Neutrophil (primary cell): ENCODE results near the gene STX8.

Experiments
- H3K27ac ChIP-seq: fragments of 200-600 bp; sonication (generic); 2 replicates; pipeline ENCODE4 v1.5.1; 2016; ENCODE audit warnings: mild to moderate bottlenecking, moderate library complexity
- H3K27me3 ChIP-seq: fragments of 200-600 bp; sonication (generic); 2 replicates; pipeline ENCODE4 v1.6.0; 2016; ENCODE audit warnings: mild to moderate bottlenecking
- H3K36me3 ChIP-seq: fragments of 200-600 bp; sonication (generic); 2 replicates; pipeline ENCODE4 v1.5.1; 2017
- H3K4me1 ChIP-seq, 2 experiments: fragments of 200-600 bp in 1 of 2; sonication (generic) in 1 of 2; 1 replicate in 1 of 2; 2 replicates in 1 of 2; pipeline versions ENCODE4 v1.5.1 to v1.6.1; 2013 to 2016; ENCODE audit warnings: low read depth in 1 of 2, low read length in 1 of 2, mild to moderate bottlenecking in 1 of 2, moderate library complexity in 1 of 2; ENCODE audit not compliant: control insufficient read depth in 1 of 2, insufficient read depth in 1 of 2
- H3K4me3 ChIP-seq, 2 experiments: fragments of 200-600 bp in 1 of 2; sonication (generic) in 1 of 2; 1 replicate in 1 of 2; 2 replicates in 1 of 2; pipeline ENCODE4 v1.5.1; 2013 to 2016; ENCODE audit warnings: low read depth in 1 of 2, low read length in 1 of 2, mild to moderate bottlenecking in 1 of 2, moderate library complexity in 1 of 2
- H3K9me3 ChIP-seq: fragments of 200-600 bp; sonication (generic); 2 replicates; pipeline ENCODE4 v1.5.1; 2016
- TF ChIP-seq, protein P1 (sequence below): fragments of 200-600 bp; sonication (generic); IDR thresholded peaks from 2 replicates; pipeline ENCODE4 v1.5.1; 2016; ENCODE audit warnings: antibody characterized with exemption

STX8 gene

DNA sequence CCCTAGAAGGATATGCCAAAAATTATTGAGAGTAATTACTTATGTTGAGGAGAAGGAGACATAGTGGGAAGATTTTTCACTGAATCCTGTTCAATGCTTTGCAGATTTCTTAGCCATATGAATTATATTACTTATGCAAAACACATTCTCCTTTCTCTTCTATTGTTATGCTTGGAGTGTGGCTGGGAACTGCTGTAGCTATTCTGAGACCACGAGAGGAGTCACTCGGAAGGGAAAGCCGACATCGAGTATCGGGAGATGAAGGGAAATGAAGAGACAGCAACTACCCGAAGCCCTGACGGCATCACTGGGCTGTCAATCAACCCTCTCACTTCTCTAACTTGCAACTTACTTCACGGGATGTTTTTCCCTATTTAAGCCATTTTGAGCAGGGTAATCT is 39.6 kb downstream of the STX8 start:
- TF ChIP-seq, protein P1, sequence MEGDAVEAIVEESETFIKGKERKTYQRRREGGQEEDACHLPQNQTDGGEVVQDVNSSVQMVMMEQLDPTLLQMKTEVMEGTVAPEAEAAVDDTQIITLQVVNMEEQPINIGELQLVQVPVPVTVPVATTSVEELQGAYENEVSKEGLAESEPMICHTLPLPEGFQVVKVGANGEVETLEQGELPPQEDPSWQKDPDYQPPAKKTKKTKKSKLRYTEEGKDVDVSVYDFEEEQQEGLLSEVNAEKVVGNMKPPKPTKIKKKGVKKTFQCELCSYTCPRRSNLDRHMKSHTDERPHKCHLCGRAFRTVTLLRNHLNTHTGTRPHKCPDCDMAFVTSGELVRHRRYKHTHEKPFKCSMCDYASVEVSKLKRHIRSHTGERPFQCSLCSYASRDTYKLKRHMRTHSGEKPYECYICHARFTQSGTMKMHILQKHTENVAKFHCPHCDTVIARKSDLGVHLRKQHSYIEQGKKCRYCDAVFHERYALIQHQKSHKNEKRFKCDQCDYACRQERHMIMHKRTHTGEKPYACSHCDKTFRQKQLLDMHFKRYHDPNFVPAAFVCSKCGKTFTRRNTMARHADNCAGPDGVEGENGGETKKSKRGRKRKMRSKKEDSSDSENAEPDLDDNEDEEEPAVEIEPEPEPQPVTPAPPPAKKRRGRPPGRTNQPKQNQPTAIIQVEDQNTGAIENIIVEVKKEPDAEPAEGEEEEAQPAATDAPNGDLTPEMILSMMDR: no peak
- H3K36me3 ChIP-seq: peaks cover 11% of the 10 kb centered on the region
- H3K9me3 ChIP-seq: no peaks in the 10 kb centered on the region
- no peak overlapping the region for H3K27ac ChIP-seq
- H3K4me1 ChIP-seq: no peaks in the 10 kb centered on the region
- H3K4me3 ChIP-seq: no peak overlapping the region
- no peaks in the 10 kb centered on the region for H3K27me3 ChIP-seq

DNA sequence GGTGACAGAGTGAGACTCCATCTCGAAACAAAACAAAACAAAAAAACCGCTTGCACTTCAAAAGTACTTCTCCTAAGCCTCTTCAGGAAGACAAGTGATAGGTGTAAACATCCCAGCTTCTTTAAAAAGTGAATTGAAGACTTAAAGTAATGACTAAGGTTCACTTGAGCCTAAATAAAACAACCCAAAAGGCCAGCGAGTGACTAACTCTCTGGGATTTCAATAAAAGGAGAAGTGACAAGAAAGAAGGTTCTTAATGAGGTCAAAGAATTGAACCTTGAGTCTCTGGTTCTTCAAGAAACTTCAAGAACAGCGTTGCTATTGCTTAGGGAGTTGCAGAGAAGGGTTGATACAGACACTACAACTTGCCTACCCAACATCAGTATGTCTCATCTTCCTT is 42.2 kb downstream of the STX8 start:
- no peak overlapping the region for H3K4me3 ChIP-seq
- H3K4me1 ChIP-seq: no peaks in the 10 kb centered on the region
- H3K27ac ChIP-seq: no peak overlapping the region
- no peaks in the 10 kb centered on the region for H3K9me3 ChIP-seq
- H3K36me3 ChIP-seq: peaks cover 4% of the 10 kb centered on the region
- TF ChIP-seq, protein P1: no peak
- no peaks in the 10 kb centered on the region for H3K27me3 ChIP-seq

DNA sequence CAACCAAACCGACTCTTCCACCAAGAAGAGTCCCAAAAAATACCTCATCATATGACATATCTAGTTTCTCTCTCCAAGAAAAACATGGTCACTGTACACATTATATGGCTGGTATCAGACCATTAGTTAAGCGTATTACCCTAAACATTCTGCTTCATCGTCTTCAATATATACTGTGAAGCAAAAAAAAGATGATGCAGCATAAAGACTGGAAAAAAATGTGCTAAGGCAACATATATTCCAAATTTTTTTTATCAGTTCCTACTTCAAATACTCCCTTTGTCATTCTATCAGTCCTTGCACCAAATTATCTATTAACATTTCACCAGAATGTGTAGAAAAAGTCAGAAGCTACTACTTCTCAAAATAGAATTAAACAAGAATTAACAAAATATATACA is 42.9 kb downstream of the STX8 start:
- Histone ChIP-seq H3K9me3 (no peaks in the 10 kb centered on the region), H3K36me3 (peaks cover 4% of the 10 kb centered on the region), H3K27ac (no peak overlapping the region), H3K27me3 (no peaks in the 10 kb centered on the region), H3K4me3 (no peak overlapping the region), H3K4me1 (no peaks in the 10 kb centered on the region)
- TF ChIP-seq, protein P1: no peak

DNA sequence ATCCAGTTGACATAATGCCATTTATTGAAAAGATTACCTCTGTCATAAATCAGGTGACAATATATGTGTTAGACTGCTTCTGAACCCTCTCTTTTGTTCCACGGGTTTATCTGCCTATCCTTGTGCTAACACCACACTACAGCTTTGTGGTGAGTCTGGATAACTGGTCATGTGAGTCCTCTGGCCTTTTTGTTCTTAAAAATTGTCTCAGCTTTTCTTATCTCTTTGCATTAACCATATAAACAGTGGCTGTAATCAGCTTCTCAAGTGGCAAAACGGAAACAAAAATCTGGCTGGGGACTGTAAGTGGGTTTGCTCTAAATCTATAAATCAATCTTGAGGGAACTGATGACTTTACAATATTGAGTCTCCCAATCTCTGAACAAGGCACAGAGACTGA is 44.6 kb downstream of the STX8 start:
- H3K9me3 ChIP-seq: no peaks in the 10 kb centered on the region
- TF ChIP-seq, protein P1: no peak
- no peak overlapping the region for H3K27ac ChIP-seq
- no peak overlapping the region for H3K4me3 ChIP-seq
- H3K4me1 ChIP-seq: no peaks in the 10 kb centered on the region
- H3K27me3 ChIP-seq: no peaks in the 10 kb centered on the region
- H3K36me3 ChIP-seq: peaks cover 4% of the 10 kb centered on the region

DNA sequence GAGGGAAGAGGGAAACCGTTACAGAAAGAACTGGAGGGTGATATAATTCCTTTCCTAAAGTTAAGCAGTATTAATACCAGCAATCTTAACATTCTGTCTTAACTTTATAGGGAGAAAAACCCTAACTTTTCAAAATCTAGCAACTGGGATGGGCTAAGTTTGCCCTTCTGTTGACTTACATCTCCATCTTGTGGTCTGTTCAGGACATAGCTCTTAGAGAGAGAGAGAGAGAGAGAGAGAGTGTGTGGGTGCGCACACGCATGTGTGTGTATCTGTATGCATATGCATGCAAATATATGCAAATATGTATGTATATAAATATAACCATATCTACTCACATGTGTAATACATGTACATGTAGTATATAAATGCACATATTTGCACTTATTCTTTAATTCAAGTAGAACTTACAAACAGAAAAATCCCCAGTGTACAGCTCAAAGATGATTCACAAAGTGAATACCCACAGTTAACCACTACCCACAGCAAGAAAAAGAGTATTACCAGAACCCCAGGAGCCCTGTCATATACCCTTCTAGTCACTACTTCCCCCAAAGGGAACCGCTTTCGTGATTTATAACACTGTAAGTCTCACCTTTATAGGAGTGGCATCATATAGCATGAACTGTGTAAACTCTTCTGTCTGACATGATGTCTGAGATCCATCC is 46.5 kb downstream of the STX8 start:
- no peaks in the 10 kb centered on the region for H3K27me3 ChIP-seq
- H3K27ac ChIP-seq: no peak overlapping the region
- H3K4me3 ChIP-seq: no peak overlapping the region
- TF ChIP-seq, protein P1: no peak
- H3K36me3 ChIP-seq: peaks cover 4% of the 10 kb centered on the region
- H3K4me1 ChIP-seq: no peaks in the 10 kb centered on the region
- no peaks in the 10 kb centered on the region for H3K9me3 ChIP-seq
